Left ventricle myocardium inferior (tissue), 1 donor: Measurements from ENCODE around the gene PSME2. TPM values are rescaled to one million over a fixed set of nuclear protein-coding genes. Genes with fewer than 3 reads are reported as not detected.

Experiments used
- DNase-seq: peaks from one replicate; pipeline ENCODE4 v3.0.0-alpha.2; 2020
- H3K27ac ChIP-seq: fragments of 200-600 bp; replicated peaks from 2 replicates; pipeline ENCODE4 v1.8.0; 2021
- H3K27me3 ChIP-seq: fragments of 200-600 bp; 2 replicates; pipeline ENCODE4 v1.8.0; 2021; ENCODE audit warnings: low read depth
- H3K36me3 ChIP-seq: fragments of 200-600 bp; 2 replicates; pipeline ENCODE4 v1.8.0; 2021
- H3K4me1 ChIP-seq: fragments of 200-600 bp; 2 replicates; pipeline ENCODE4 v1.8.0; 2021
- H3K4me3 ChIP-seq: fragments of 200-600 bp; 2 replicates; pipeline ENCODE4 v1.8.0; 2021; ENCODE audit warnings: mild to moderate bottlenecking, moderate library complexity
- H3K9me3 ChIP-seq: fragments of 200-600 bp; replicated peaks from 2 replicates; pipeline ENCODE4 v1.8.0; 2021
- intact Hi-C: fragments of 100-400 bp; cut with micrococcal nuclease; formaldehyde crosslinking; loops from one replicate; pipeline ENCODE4 v1.11.0; 2022
- total RNA-seq: library from RNA; stranded (reverse); fragmentation: NEBNext Ultra II Directional; extraction: Animal tissue kit (Norgen Biotek cat#: 25700); gene quantifications from one replicate; pipeline ENCODE4 v1.2.1, GENCODE V29; 2021
- TF ChIP-seq, protein P1 (sequence below): fragments of 200-600 bp; IDR thresholded peaks from 2 replicates; pipeline ENCODE4 v1.8.0; 2021; ENCODE audit warnings: antibody characterized with exemption, mild to moderate bottlenecking, borderline replicate concordance
- donor health status: DM: no; HTN: yes; CAD: no; lungs with severe emphysema.

PSME2 gene
- total RNA-seq, 1 donor from 2014 or later: 89.7 TPM

DNA sequence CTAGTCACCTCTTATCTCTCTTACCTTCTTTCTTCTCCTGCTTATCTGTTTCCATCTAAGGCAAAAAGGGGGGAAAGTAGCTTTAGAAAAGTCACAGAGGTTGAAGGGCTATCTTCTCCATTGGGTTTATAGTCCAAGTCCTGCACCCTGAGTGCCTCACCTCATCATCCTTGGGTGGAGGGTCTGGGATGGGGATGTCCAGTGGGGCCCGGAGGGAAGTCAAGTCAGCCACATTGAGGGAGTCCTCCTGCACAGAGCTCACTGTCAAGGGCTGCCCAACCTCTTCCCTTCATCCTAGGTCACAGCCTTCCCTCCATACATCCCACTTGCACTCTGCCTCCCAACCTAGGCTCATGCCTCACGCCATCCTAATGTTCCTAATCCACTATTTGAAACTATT, 1.2 kb downstream of the PSME2 start:
- peaks cover 32% of the 10 kb centered on the region for H3K36me3 ChIP-seq
- peaks cover 72% of the 10 kb centered on the region for H3K4me1 ChIP-seq
- TF ChIP-seq, protein P1, sequence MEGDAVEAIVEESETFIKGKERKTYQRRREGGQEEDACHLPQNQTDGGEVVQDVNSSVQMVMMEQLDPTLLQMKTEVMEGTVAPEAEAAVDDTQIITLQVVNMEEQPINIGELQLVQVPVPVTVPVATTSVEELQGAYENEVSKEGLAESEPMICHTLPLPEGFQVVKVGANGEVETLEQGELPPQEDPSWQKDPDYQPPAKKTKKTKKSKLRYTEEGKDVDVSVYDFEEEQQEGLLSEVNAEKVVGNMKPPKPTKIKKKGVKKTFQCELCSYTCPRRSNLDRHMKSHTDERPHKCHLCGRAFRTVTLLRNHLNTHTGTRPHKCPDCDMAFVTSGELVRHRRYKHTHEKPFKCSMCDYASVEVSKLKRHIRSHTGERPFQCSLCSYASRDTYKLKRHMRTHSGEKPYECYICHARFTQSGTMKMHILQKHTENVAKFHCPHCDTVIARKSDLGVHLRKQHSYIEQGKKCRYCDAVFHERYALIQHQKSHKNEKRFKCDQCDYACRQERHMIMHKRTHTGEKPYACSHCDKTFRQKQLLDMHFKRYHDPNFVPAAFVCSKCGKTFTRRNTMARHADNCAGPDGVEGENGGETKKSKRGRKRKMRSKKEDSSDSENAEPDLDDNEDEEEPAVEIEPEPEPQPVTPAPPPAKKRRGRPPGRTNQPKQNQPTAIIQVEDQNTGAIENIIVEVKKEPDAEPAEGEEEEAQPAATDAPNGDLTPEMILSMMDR: no peak
- H3K27me3 ChIP-seq: no peaks in the 10 kb centered on the region
- intact Hi-C loops: no loop called here
- peak overlapping the region; percentile 98 for H3K27ac ChIP-seq
- H3K4me3 ChIP-seq: peak overlapping the region; percentile 99
- H3K9me3 ChIP-seq: no peaks in the 10 kb centered on the region
- DNase-seq: no peak

DNA sequence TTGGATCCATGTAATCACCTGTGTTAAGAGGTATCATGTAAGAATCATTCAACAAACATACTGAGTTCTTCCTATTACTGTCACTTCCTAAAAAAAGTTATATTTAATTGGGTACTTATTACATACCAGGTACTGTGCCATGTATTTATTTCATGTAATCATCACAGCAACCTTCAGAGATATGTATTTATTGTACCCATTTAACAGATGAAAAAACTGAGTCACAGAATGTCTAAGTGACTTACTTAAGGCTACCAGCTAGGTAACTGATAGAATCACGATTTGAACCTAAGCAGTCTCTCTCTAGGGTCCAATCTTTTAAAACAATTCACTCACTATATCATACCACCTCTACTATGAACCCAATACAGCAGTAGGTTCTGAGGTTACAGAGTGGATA, 2.0 kb downstream of the PSME2 start:
- TF ChIP-seq, protein P1: no peak
- Histone ChIP-seq H3K27me3 (no peaks in the 10 kb centered on the region), H3K36me3 (peaks cover 29% of the 10 kb centered on the region), H3K4me3 (no peak overlapping the region), H3K9me3 (no peaks in the 10 kb centered on the region), H3K4me1 (peaks cover 72% of the 10 kb centered on the region), H3K27ac (no peak overlapping the region)
- DNase-seq: no peak
- intact Hi-C loops: no loop called here

DNA sequence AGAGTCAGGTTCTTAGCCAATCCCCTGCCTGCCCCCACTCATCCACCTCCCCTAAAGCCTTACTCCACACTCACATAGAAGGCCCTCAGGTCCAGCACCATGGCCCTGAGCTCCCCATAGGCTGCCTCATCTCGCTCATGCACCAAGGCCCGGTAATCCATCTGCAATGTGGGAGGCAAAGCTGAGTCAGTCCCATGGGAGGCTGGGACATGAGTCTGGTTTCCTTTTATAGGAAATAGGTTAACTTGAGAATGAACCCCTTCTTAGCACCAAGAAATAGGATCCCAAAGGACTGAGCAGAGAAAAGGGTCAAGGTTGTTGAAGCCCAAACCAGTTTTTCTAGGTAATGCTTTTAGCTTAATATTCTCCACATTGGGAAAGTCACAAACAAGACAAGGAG, 2.9 kb downstream of the PSME2 start:
- intact Hi-C loops: no loop called here
- no peak overlapping the region for H3K4me3 ChIP-seq
- no peaks in the 10 kb centered on the region for H3K9me3 ChIP-seq
- peaks cover 70% of the 10 kb centered on the region for H3K4me1 ChIP-seq
- DNase-seq: no peak
- H3K36me3 ChIP-seq: peaks cover 29% of the 10 kb centered on the region
- no peaks in the 10 kb centered on the region for H3K27me3 ChIP-seq
- no peak overlapping the region for H3K27ac ChIP-seq
- TF ChIP-seq, protein P1: no peak

DNA sequence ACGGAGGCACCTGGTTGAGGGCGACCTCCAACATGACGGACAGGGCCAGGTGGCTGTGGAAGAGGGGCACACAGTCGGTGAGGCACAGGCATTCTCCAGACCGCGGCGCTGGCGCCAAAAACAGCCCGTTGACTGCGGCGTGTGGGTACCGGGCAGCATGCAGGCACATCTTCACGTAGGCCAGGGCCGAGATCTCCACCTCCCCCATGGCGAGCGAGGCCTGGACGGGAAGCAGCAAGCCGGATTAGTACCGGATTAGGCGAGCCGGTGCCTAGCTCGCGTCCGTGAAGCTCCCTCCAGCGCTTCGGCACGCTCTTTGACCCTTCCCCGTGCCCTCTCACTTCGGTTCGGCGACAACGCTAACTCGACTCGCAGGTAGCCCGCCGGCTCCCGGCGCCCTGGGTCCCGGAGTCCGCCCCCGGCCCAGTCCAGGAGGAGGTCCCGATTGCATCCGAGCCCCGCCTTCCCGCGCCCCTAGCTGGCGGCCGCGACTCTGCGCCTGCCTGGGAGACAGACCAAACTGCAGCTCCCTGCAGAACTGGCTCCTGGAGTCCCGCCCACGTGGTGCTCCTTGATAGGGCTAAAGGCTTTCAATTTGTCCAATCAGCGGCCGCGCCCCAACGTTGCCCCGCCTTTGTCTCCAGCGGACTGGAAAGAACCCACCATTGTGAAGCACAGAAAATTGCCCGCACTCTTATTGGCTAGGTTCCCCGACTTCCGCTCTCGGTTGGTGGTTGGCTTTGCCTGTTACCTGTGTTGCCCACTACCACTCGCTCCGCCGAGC, 5.1 kb downstream of the PSME2 start, which contains the start of gene EMC9:
EMC9 (minus strand) TSS at position 495 of the 784 bp plus-strand sequence; CDS start at position 208, 287 bp downstream.
- H3K4me1 ChIP-seq: peaks cover 76% of the 10 kb centered on the region
- intact Hi-C loops: no loop called here
- peak; percentile 100 for DNase-seq

DNA sequence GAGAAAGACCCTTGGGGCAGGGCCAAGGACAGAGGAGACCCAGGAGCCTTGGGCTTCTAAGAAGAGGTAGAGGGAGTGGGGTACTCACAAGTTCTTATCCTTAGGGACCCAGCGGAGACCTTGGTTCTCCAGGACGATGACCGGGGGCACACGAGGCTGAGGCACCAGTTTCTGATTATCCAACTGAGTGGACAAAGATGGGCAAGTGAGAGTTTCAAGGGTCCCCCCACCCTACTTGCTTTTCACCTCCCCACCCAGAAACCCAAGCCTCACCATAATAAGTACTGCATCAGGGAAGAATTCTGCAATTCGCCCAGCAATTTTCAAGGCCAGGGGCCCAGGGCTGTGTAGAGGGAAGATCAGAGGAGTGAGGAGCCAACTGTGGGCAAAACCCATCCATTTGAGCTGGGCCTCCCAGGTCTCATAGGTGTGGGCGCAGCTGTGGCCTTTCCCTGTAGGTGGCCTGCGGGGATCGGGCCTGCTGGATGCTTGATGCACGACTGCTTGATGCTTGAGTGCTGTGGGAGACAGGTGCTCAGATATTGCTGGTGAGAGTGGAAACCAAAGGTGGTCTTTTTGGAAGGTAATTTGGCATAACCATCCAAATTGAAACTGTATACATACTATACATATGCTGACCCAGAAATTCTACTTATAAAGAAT, 7.0 kb downstream of the PSME2 start:
- intact Hi-C loops: no loop called here
- peaks cover 70% of the 10 kb centered on the region for H3K4me1 ChIP-seq

More for the DNA sequence above, 5.1 kb downstream of the PSME2 start, which contains the start of gene EMC9:
- no peaks in the 10 kb centered on the region for H3K9me3 ChIP-seq
- TF ChIP-seq, protein P1: peak; percentile 80
- H3K4me3 ChIP-seq: peak within 1 kb of the TSS; percentile 93
- no peaks in the 10 kb centered on the region for H3K27me3 ChIP-seq
- peaks cover 40% of the 10 kb centered on the region for H3K36me3 ChIP-seq
- peak within 1 kb of the TSS; percentile 94 for H3K27ac ChIP-seq

More for the DNA sequence above, 7.0 kb downstream of the PSME2 start:
- Histone ChIP-seq H3K27me3 (no peaks in the 10 kb centered on the region), H3K36me3 (peaks cover 40% of the 10 kb centered on the region), H3K4me3 (peak overlapping the region; percentile 93), H3K27ac (peak overlapping the region; percentile 94), H3K9me3 (no peaks in the 10 kb centered on the region)
- TF ChIP-seq, protein P1: no peak
- DNase-seq: no peak
